GM06990 (cell line): ENCODE data around the gene HS1BP3.

ENCODE experiments used
- DNase-seq: peaks from one replicate; pipeline ENCODE4 v3.0.0-alpha.2; 2011; ENCODE audit not compliant: insufficient read length; ENCODE audit errors: extremely low read depth
- H3K27me3 ChIP-seq: replicated peaks from 2 replicates; pipeline ENCODE4 v1.6.0; 2011; ENCODE audit warnings: low read length; ENCODE audit not compliant: control insufficient read depth, insufficient read depth
- H3K36me3 ChIP-seq: 2 replicates; pipeline ENCODE4 v1.5.1; 2011; ENCODE audit warnings: low read length; ENCODE audit not compliant: control insufficient read depth, insufficient read depth
- H3K4me3 ChIP-seq: replicated peaks from 2 replicates; pipeline ENCODE4 v1.5.1; 2011; ENCODE audit warnings: low read depth, mild to moderate bottlenecking, control low read depth, low read length
- TF ChIP-seq, protein P1 (sequence below): IDR thresholded peaks from 2 replicates; pipeline ENCODE4 v1.5.1; 2011; ENCODE audit warnings: low read length, control low read depth, mild to moderate bottlenecking, inconsistent platforms; ENCODE audit not compliant: insufficient read depth, poor library complexity, severe bottlenecking

HS1BP3 gene

DNA sequence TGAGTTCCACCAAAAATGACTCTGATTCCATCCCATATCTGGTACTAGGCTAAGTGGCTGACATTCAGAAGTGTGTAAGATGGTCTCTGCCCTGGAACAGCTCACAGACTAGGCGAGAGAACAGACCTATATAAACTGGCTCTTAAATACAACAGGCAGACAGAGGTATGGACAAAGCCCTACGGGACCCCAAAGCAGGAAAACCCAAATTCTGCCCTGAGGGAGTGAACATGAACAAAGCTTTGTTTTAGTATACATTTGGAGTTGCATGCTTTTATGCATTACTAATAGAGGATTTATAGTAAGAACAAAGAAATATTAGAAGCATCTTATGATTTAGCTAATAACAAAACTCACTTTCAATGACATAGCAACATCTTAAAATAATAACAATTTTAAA lies 41.2 kb upstream of the HS1BP3 start:
- TF ChIP-seq, protein P1, sequence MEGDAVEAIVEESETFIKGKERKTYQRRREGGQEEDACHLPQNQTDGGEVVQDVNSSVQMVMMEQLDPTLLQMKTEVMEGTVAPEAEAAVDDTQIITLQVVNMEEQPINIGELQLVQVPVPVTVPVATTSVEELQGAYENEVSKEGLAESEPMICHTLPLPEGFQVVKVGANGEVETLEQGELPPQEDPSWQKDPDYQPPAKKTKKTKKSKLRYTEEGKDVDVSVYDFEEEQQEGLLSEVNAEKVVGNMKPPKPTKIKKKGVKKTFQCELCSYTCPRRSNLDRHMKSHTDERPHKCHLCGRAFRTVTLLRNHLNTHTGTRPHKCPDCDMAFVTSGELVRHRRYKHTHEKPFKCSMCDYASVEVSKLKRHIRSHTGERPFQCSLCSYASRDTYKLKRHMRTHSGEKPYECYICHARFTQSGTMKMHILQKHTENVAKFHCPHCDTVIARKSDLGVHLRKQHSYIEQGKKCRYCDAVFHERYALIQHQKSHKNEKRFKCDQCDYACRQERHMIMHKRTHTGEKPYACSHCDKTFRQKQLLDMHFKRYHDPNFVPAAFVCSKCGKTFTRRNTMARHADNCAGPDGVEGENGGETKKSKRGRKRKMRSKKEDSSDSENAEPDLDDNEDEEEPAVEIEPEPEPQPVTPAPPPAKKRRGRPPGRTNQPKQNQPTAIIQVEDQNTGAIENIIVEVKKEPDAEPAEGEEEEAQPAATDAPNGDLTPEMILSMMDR, result no peak
- H3K36me3 ChIP-seq, result peaks cover 7% of the 10 kb centered on the region
- H3K27me3 ChIP-seq, result no peaks in the 10 kb centered on the region
- no peak overlapping the region for H3K4me3 ChIP-seq
- no peak for DNase-seq

DNA sequence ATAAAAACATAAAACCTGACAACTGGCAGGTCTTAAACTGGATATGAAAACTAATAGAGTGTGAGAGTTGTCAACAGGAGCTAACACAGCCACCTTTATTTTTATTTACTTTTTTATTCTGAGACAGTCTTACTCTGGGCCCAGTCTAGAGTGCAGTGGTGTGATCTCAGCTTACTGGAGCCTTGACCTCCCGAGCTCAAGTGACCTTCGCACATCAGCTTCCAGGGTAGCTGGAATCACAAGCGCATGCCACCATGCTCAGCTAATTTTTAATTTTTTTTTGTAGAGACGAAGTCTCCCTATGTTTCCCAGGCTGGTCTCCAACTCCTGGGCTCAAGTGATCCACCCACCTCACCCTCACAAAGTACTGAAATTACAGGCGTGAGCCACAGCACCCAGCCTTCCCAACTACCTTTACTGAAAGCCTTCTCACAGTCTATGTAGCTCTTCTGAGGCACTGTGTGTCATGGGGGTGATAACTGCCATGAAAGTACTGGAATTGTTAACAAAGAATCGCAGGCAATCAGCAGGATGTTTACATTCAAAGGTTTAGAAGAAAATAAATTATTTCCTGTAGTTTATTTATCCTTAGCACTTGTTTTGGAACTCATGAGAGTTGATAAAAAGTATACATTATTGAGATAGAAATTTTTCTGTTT lies 40.3 kb upstream of the HS1BP3 start:
- no peaks in the 10 kb centered on the region for H3K27me3 ChIP-seq
- H3K36me3 ChIP-seq, result peaks cover 7% of the 10 kb centered on the region
- no peak for DNase-seq
- H3K4me3 ChIP-seq, result no peak overlapping the region
- TF ChIP-seq, protein P1, result no peak

DNA sequence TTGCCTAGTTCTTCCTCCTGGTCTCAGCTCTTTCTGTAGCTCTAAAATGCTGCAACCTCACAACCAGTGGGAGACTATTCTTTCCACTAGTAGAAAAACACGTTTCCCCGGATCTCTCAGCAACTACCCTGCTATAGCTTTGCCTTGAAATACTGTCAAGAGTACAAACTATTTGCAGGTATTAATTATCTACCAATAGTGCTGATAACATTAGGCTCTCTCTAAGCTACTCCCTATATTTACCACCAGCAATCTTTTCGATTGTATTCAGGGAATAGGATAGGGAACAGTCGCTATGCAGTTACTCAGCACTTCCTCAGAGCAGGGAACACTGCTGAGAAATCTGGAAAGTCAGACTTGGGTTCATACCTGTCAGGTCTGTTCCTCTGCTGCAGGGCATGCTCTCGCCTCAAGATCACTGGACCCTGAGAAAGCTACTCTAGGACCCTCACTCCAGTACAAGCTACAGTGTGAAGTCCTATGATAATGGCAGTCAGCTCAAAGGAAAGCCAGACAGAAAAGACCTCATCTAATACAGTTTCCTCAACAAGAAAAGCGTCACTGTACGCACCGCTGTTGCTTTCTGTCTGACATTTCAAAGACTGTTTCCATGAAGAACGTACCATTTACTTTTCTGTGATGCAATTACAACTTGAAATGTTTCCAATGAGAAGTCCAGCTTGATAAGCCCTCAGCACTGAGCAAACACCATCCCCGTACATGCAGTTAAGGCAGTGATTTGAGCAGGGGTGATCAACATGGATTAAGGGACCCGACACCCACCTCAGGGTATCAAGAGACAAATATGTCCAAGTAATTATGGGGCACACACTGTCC lies 38.7 kb upstream of the HS1BP3 start:
- H3K4me3 ChIP-seq, result no peak overlapping the region
- H3K36me3 ChIP-seq, result peaks cover 9% of the 10 kb centered on the region
- DNase-seq, result no peak
- TF ChIP-seq, protein P1, result no peak
- H3K27me3 ChIP-seq, result no peaks in the 10 kb centered on the region

DNA sequence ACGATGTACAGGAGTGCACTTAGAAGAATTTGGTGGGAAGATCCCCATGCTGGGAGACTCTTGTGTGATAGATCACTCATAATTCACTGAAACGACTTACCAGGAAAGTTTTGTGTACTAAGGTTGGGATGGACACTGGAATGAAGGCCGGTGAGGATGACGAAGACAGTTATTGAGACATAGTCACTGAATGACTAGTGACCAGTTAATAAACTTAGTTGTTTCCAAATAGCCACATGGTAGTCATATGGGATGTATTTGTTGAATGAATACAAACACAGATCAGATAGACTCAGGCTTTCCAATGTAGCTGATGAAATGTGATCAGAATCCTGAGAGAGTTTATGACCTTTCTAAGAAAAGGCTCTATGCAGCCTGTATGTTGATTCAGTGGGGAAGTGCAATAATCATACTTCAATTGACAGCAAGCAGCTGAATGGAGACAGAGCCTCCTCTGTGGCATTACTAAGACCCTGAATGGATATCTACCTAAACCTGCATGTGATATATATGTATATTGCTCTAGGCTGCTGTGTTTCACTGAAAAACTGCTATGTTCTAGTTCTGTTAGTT lies 36.4 kb upstream of the HS1BP3 start:
- Histone ChIP-seq H3K36me3 (peaks cover 8% of the 10 kb centered on the region), H3K27me3 (no peaks in the 10 kb centered on the region), H3K4me3 (no peak overlapping the region)
- TF ChIP-seq, protein P1, result no peak
- no peak for DNase-seq

DNA sequence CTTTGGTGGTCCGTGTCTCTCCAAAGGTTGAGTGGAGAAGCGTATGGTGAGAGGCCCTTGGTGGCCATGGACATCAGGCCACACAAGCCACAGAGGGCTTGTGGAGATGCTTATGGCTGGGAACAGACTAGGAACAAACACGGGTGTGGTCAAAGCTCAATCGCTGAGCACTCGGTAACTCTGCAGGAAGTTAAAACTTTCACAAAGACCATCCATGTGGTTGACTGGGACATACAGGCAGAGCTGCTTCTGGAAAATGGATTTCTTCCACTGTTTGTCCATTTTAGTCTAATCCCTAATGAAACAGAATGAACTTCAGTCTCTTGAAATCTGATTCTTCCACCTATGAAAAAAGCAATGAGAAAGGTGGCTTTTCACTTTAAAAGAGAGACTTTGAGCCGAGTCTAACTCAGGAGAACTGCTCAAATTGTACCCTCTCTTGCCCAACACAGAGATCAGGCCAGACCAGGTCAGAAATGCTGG lies 33.7 kb upstream of the HS1BP3 start:
- Histone ChIP-seq H3K4me3 (no peak overlapping the region), H3K36me3 (peaks cover 6% of the 10 kb centered on the region), H3K27me3 (no peaks in the 10 kb centered on the region)
- TF ChIP-seq, protein P1, result no peak
- no peak for DNase-seq
